Loucy (cell line): Measurements from ENCODE around the gene ANKRD55.

ENCODE experiments used
- H2AFZ ChIP-seq: fragments of 200-600 bp; sonication (generic); 2 replicates; pipeline ENCODE4 v1.6.0; 2016; ENCODE audit warnings: antibody characterized with exemption, mild to moderate bottlenecking, low read length, moderate library complexity
- H3F3A ChIP-seq: fragments of 200-600 bp; 2 replicates; pipeline ENCODE4 v1.6.0; 2016; ENCODE audit warnings: antibody characterized with exemption, low read depth, mild to moderate bottlenecking
- H3K27me3 ChIP-seq: fragments of 200-600 bp; sonication (generic); 2 replicates; pipeline ENCODE4 v1.6.1; 2014; ENCODE audit warnings: low read length, mild to moderate bottlenecking; ENCODE audit not compliant: insufficient read depth, poor library complexity, severe bottlenecking
- H3K36me3 ChIP-seq: fragments of 200-600 bp; sonication (generic); 2 replicates; pipeline ENCODE4 v1.6.1; 2016; ENCODE audit warnings: low read length; ENCODE audit not compliant: insufficient read depth
- H3K4me1 ChIP-seq: fragments of 200-600 bp; sonication (generic); 2 replicates; pipeline ENCODE4 v1.5.1; 2014; ENCODE audit warnings: low read length, mild to moderate bottlenecking; ENCODE audit not compliant: insufficient read depth, poor library complexity, severe bottlenecking
- H3K4me2 ChIP-seq: fragments of 200-600 bp; sonication (generic); 2 replicates; pipeline ENCODE4 v1.6.0; 2014; ENCODE audit warnings: antibody characterized with exemption, low read length, low read depth, mild to moderate bottlenecking; ENCODE audit not compliant: poor library complexity, severe bottlenecking
- H3K4me3 ChIP-seq: fragments of 200-600 bp; sonication (generic); 2 replicates; pipeline ENCODE4 v1.5.1; 2014; ENCODE audit warnings: low read length, mild to moderate bottlenecking, mixed read lengths; ENCODE audit not compliant: poor library complexity, severe bottlenecking
- H3K79me2 ChIP-seq: fragments of 200-600 bp; sonication (generic); 2 replicates; pipeline ENCODE4 v1.6.1; 2014; ENCODE audit warnings: low read length; ENCODE audit not compliant: insufficient read depth
- H3K9ac ChIP-seq: fragments of 200-600 bp; sonication (generic); 2 replicates; pipeline ENCODE4 v1.6.0; 2014; ENCODE audit warnings: mild to moderate bottlenecking, low read depth, low read length, moderate library complexity; ENCODE audit not compliant: poor library complexity, severe bottlenecking
- H3K9me2 ChIP-seq: fragments of 200-600 bp; sonication (generic); replicated peaks from 2 replicates; pipeline ENCODE4 v1.6.1; 2016; ENCODE audit warnings: low read depth, low read length, mixed read lengths
- H3K9me3 ChIP-seq: fragments of 200-600 bp; sonication (generic); 2 replicates; pipeline ENCODE4 v1.6.1; 2014; ENCODE audit warnings: mild to moderate bottlenecking, antibody characterized with exemption, low read length, low read depth; ENCODE audit not compliant: insufficient read depth
- H4K20me1 ChIP-seq: fragments of 200-600 bp; sonication (generic); 2 replicates; pipeline ENCODE4 v1.6.0; 2014; ENCODE audit warnings: antibody characterized with exemption, low read length, mild to moderate bottlenecking; ENCODE audit not compliant: insufficient read depth, poor library complexity, severe bottlenecking
- CTCF ChIP-seq: fragments of 200-600 bp; sonication (generic); conservative IDR thresholded peaks from 2 replicates; pipeline ENCODE4 v1.5.1; 2014; ENCODE audit warnings: mild to moderate bottlenecking, antibody characterized with exemption, low read length
- EZH2phosphoT487 ChIP-seq: fragments of 200-600 bp; IDR thresholded peaks from 2 replicates; pipeline ENCODE4 v1.6.1; 2018; ENCODE audit warnings: antibody characterized with exemption, mild to moderate bottlenecking, moderate library complexity, borderline replicate concordance

ANKRD55 gene

DNA sequence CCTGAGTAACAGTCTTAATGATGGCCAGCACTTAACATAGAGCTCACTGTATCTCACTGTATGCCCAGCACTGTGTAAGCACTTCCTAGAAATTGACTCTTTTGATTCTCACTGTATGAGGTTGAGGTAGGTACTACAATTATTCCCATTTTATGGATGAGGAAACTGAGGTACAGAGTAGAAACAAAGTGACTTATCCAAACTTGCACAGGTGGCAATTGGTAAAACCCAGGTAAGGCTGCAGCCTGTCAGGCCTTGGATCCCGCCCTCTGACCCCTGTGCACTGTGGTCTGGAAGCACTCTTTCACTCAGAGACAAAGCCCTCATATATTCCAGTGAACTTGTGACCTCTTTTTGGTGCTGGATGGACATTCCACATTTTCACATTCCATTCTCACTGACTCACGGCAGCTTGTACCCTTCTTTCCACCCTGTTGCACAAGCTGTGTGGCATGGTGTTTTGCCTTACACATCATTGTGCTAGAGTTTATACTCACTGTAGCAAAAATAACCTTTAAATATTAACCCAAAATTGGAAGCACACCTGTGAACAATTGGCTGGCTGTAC is 21.7 kb downstream of the ANKRD55 start:
- Histone ChIP-seq H3K4me2 (no peak overlapping the region), H3K4me3 (no peak overlapping the region), H3K9ac (no peak overlapping the region), H4K20me1 (no peaks in the 10 kb centered on the region), H3K79me2 (no peaks in the 10 kb centered on the region), H3K9me2 (no peaks in the 10 kb centered on the region), H3K36me3 (no peaks in the 10 kb centered on the region), H3K27me3 (no peaks in the 10 kb centered on the region), H2AFZ (no peak overlapping the region), H3F3A (no peaks in the 10 kb centered on the region), H3K9me3 (peaks cover 1% of the 10 kb centered on the region; the same call in 1 of the 2 replicates), H3K4me1 (no peaks in the 10 kb centered on the region)
- TF ChIP-seq EZH2phosphoT487 (no peak), CTCF (no peak)

GRCh38 chr5:56208681-56209080 is 24.4 kb downstream of the ANKRD55 start:
- Histone ChIP-seq H3K4me2 (no peak overlapping the region), H3K9ac (no peak overlapping the region), H3K4me1 (no peaks in the 10 kb centered on the region), H3K27me3 (no peaks in the 10 kb centered on the region), H3F3A (no peaks in the 10 kb centered on the region), H3K9me3 (no peaks in the 10 kb centered on the region), H3K36me3 (no peaks in the 10 kb centered on the region), H3K4me3 (no peak overlapping the region), H4K20me1 (no peaks in the 10 kb centered on the region), H2AFZ (no peak overlapping the region), H3K9me2 (no peaks in the 10 kb centered on the region), H3K79me2 (no peaks in the 10 kb centered on the region)
- TF ChIP-seq CTCF (no peak), EZH2phosphoT487 (no peak)

- no peak overlapping the region for H3K4me3 ChIP-seq
- H3K9me3 ChIP-seq, result no peaks in the 10 kb centered on the region
- H3F3A ChIP-seq, result no peaks in the 10 kb centered on the region
- H3K4me1 ChIP-seq, result no peaks in the 10 kb centered on the region
- no peaks in the 10 kb centered on the region for H3K27me3 ChIP-seq
- H2AFZ ChIP-seq, result no peak overlapping the region
- H3K4me2 ChIP-seq, result no peak overlapping the region
- H3K79me2 ChIP-seq, result no peaks in the 10 kb centered on the region
- no peaks in the 10 kb centered on the region for H3K36me3 ChIP-seq
- no peaks in the 10 kb centered on the region for H4K20me1 ChIP-seq
- no peak for TF ChIP-seq CTCF
- TF ChIP-seq EZH2phosphoT487, result no peak
- no peak overlapping the region for H3K9ac ChIP-seq
- no peaks in the 10 kb centered on the region for H3K9me2 ChIP-seq
Measured at GRCh38 chr5:56207537-56207936, 25.6 kb downstream of the ANKRD55 start.
